Mammary epithelial cell (primary cell): ENCODE results near the gene TMEM191C.

Source experiments
- CTCF ChIP-seq, 2 donors: IDR thresholded peaks in 1 of 2; conservative IDR thresholded peaks in 1 of 2; 2 replicates each; pipeline ENCODE4 v1.5.1; 2011 to 2012; ENCODE audit warnings: inconsistent platforms in 2 of 2, low read length in 2 of 2, mild to moderate bottlenecking in 2 of 2, control low read depth in 1 of 2, low read depth in 1 of 2; ENCODE audit not compliant: insufficient read depth in 1 of 2; ENCODE audit errors: extremely low read depth in 1 of 2
- EZH2 ChIP-seq: IDR thresholded peaks from 2 replicates; pipeline ENCODE4 v1.6.1; 2012; ENCODE audit warnings: low read length, inconsistent platforms, borderline replicate concordance

- TF ChIP-seq CTCF (conservative IDR thresholded peaks at IDR 0.05 in 1 of 2, IDR thresholded peaks at IDR 0.05 in 1 of 2; ENCODE audit: extremely low read depth in 1 of 2, insufficient read depth in 1 of 2, low read depth in 1 of 2, low read length in 2 of 2) (no peak), EZH2 (no peak)
Measured at GRCh38 chr22:21446128-21446826, 20.9 kb upstream of the TMEM191C start.
